DMS153 (cell line): ENCODE measurements around the gene TPPP2.

ENCODE experiments used
- DNase-seq: peaks from one replicate; lab custom pipeline; 2025; lab: John Stamatoyannopoulos, UW

Gene TPPP2

DNA sequence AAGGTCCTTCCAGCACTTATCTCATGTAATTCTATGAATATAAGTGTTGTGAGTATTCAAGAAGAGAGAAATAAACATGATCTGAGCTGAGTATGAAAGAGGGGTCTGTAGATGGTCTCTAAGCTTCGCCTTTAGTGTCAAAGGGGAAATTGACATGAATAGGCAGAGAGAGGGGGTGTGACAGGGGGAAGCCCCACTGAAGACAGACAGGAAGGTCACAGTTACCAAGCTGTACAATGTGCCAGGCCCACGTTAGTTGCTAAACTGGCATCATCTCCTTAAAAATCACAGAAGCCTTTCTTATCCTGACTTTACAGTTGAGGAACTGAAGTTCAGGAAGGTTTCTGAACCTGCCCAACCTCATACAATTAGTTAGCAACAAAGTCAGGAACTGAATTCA is 47.7 kb downstream of the TPPP2 start:
- no peak for DNase-seq

DNA sequence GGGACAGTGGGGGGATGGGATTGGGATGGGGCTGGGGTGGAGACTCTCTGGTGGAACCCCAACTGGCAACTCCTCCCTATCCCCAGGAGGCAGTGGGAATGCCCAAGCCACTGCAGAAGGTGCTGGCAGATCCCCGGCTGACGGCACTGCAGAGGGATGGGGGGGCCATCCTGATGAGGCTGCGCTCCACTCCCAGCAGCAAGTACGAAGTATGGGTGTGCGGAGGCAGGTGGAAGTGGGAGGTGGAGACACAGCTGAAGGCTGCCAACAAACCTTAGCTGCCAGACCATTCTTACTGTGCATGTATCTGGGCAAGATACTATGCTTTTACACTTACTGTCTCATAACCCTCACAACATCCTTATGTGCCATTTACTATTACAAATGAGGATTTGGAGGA is 48.3 kb downstream of the TPPP2 start:
- no peak for DNase-seq

DNA sequence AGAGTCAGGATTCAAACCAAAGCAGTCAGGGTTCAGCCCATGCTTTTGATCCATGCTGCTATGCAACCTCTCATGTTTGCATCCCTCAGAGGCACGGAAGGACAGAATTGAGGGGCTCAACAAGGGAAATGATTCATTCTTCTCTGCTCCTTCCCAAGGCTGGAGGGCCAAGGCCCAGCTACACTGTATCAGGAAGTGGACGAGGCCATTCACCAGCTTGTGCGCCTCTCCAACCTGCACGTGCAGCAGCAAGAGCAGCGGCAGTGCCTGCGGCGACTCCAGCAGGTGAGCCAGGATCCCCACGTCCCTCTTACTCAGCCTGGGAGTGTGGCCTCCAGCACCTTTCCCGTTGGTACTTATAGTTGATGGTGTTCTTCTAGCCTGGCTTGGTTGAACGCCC is 48.7 kb downstream of the TPPP2 start:
- no peak for DNase-seq

DNA sequence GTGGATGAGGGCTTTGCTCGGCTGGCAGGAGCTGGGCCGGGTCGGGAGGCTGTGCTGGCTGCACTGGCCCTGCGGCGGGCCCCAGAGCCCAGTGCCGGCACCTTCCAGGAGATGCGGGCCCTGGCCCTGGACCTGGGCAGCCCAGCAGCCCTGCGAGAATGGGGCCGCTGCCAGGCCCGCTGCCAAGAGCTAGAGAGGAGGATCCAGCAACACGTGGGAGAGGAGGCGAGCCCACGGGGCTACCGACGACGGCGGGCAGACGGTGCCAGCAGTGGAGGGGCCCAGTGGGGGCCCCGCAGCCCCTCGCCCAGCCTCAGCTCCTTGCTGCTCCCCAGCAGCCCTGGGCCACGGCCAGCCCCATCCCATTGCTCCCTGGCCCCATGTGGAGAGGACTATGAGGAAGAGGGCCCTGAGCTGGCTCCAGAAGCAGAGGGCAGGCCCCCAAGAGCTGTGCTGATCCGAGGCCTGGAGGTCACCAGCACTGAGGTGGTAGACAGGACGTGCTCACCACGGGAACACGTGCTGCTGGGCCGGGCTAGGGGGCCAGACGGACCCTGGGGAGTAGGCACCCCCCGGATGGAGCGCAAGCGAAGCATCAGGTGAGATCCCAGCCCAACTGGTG is 51.6 kb downstream of the TPPP2 start:
- no peak for DNase-seq
